T-helper 1 cell treated with Interleukin-12 subunit alpha and Interleukin-12 subunit beta and Interleukin-4 antibody, amounts not matched to agents 30 ng/mL and 1 ng/mL, for 36 hours (primary cell): Measurements from ENCODE around the gene GTF2IRD1. TPM values are rescaled to one million over a fixed set of nuclear protein-coding genes. Genes with fewer than 3 reads are reported as not detected.

ENCODE experiments used
- intact Hi-C: fragments of 100-400 bp; cut with micrococcal nuclease; formaldehyde crosslinking; loops from one replicate; pipeline ENCODE4 v1.15.1; 2024
- total RNA-seq: library from RNA; stranded (reverse); gene quantifications from 2 replicates; pipeline ENCODE4 v1.2.3, GENCODE V29; 2022

Gene GTF2IRD1
- total RNA-seq, 1 donor from 2014 or later = 0.69 TPM

DNA sequence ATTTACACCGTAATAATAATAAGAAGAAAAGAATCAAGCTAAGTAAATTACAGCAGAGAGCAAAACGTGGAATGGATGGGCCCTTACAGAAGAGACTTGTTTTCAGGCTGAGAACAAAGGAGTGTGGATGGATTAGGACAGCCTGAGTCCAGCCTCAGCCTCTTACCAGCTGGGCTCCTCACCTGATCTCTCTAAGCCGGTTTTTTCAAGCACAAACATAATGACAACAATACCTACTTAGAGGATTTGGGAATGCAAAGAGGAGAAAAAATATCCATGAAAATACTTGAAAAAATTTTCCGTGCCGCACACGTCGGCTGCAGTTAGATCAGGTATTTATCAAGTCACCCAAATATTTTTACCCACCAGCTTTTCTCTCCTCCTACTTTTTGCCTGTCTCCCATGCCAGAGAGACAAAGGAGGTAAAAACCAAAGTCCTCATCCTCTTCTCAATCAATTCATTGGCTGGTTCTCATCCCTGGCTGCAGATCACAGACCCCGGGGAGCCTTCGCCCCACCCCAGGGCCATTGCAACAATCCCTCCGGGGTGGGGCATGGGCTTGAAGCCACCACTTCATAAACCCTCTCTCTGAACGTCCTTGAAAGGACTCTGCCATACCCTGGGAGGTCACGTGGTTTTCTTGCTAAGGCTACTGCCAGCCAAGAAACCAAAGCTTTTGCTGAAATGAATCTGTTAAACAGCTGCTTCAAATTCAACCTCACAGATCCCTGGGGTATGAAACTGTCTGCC, 174.1 kb downstream of the GTF2IRD1 start:
- intact Hi-C loops = loop anchor here (5.0 kb wide), 1 partner anchor 871 kb away; no protein-coding TSS in a partner anchor

DNA sequence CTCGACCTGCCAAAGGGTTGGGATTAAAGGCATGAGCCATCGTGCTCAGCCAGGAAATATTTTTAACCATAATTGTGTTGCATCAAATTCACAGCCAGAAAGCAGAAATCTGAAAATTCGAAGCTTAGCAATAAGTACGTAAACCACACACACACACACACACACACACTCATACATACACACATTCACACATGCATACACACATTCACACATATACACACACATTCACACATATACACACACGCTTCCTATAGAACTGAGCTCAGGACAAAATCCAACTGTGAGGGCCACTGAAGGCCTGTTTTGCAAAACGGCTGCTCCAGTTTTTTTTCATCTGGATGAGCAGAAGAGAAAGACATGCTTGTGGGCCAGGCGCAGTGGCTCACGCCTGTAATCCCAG, 178.8 kb downstream of the GTF2IRD1 start:
- intact Hi-C loops = no loop called here

DNA sequence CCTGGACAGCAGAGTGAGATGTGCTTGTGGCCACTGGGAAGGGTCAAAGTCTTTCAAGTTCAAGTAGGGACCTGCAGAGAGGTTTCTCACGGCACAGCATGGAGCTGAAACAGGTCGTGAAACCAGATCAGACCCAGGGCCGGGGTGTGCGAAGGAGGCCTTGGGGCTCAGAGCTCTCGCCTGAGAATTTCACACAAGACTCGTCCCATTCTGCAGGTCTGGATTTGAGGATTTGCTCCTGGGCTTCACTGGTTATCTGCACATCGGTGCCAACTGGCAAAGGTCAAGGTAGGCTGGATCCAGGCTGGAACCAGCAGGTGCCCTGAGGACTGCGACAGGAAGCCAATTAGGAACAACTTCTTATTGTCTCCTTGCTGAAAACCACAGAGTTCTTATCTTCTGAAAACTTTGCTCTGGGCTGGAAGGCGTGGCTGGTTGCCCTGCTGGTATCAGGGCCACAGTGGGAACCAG, 179.8 kb downstream of the GTF2IRD1 start:
- intact Hi-C loops = no loop called here

DNA sequence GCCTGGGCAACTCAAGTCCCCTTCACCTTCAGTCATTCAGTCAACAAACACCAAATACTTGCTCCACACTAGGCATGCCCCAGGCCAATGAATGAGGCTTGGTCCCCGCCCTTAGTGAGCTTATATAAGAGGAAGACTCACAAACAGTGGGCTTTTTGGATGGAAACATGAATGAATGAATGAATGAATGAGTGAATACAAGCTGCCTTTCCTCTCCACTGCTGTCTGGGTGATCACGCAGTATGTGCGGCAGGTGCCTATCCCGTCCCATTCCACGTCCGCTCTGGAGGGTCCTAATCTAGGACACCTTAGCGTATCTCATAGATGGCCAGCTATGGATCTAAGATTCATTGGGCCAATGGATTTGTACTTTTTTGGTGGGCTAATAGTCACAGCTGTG, 184.0 kb downstream of the GTF2IRD1 start:
- intact Hi-C loops = loop anchor here (2.0 kb wide), 1 partner anchor 17 kb away; no protein-coding TSS in a partner anchor

DNA sequence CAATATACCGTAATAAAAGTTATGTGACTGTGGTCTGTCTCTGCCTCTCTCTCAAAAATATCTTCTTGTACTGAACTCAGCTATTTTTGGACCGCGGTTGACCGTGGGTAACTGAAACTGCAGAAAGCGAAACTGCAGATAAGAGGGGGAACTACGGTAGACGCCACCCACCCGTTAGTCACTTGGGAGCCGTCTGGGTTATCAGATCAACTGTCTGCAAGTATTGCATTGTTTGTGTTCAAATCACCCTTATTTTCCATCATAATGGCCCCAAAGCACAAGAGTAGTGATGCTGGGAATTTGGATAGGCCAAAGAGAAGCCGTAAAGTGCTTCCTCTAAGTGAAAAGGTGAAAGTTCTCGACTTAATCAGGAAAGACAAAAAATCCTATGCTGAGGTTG, 196.3 kb downstream of the GTF2IRD1 start:
- intact Hi-C loops = loop anchor here (2.0 to 10.0 kb wide), 2 partner anchors 33 to 1075 kb away; partner anchors contain the start of gene TBL2

DNA sequence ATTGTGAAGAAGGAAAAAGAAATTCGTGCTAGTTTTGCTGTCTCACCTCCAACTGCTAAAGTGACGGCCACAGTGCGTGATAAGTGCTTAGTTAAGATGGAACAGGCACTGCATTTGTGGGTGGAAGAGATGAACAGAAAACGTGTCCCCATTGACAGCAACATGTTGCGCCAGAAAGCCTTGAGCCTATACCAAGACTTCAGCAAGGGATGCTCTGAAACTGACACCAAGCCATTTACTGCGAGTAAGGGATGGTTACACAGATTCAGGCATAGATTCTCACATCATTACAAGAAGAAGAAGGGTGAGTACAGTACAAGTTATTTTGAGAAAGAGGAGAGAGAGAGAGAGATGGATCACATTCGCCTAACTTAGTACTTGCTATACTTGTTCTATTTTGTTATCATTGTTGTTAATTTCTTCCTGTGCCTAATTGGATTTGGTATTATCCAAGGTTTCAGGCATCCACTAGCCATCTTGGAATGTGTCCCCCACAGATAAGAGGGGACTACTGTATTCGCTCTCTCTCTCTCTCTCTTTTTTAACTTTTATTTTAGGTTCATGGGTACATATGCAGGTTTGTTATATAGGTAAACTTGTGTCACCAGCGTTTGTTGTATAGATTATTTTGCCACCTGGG, 196.9 kb downstream of the GTF2IRD1 start:
- intact Hi-C loops = loop anchor here (2.0 to 10.0 kb wide), 2 partner anchors 34 to 1076 kb away; partner anchors contain the start of gene TBL2

DNA sequence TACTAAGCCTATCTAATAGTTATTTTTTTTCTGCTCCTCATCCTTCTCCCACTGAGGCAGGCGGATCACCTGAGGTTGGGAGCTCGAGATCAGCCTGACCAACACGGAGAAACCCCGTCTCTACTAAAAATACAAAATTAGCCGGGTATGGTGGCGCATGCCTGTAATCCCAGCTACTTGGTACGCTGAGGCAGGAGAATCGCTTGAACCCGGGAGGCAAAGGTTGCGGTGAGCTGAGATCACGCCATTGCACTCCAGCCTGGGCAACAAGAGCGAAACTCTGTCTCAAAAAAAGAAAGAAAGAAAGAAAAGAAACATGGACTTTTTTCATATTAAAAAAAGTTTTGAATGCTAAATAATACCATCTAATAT, 197.4 kb downstream of the GTF2IRD1 start:
- intact Hi-C loops = loop anchor here (2.0 to 10.0 kb wide), 2 partner anchors 34 to 1076 kb away; partner anchors contain the start of gene TBL2

Other genes starting within 250 kb of the GTF2IRD1 start
- gene LAT2, start 243.9 kb upstream of the GTF2IRD1 start, total RNA-seq = 27.3 and 27.9 TPM in 2 replicates
- 51.7 and 55.0 TPM in 2 replicates for gene RFC2, start 199.5 kb upstream of the GTF2IRD1 start, total RNA-seq
- gene CLIP2, start 164.5 kb upstream of the GTF2IRD1 start, total RNA-seq = 1.6 and 2.6 TPM in 2 replicates
- 148 and 152 TPM in 2 replicates for gene GTF2I, start 203.8 kb downstream of the GTF2IRD1 start, total RNA-seq